Heart left ventricle (tissue), 16 donors: ENCODE data around the gene MYLK2. TPM values are rescaled to one million over a fixed set of nuclear protein-coding genes. Genes with fewer than 3 reads are reported as not detected.

Source experiments
- ATAC-seq, 4 donors: fragments of 200-7000 bp; cut with Tn5 transposase; one replicate each; pipeline ENCODE4 v1.9.1; 2020 to 2022; ENCODE audit warnings: moderate library complexity in 4 of 4, mild to moderate bottlenecking in 3 of 4, moderate number of reproducible peaks in 1 of 4
- DNase-seq, 5 donors: peaks; one replicate each; pipeline ENCODE4 v3.0.0-alpha.2; 2020
- H3K27ac ChIP-seq, 12 donors: fragments of 200-600 bp; sonication (generic) in 4 of 12; one replicate each; pipeline versions ENCODE4 v1.5.0 to v1.8.0; 2016 to 2022; ENCODE audit warnings: mild to moderate bottlenecking in 2 of 12
- H3K27me3 ChIP-seq, 9 donors: fragments of 200-600 bp; sonication (generic) in 2 of 9; one replicate each; pipeline versions ENCODE4 v1.5.1 to v1.8.0; 2016 to 2022; ENCODE audit warnings: mild to moderate bottlenecking in 3 of 9
- H3K36me3 ChIP-seq, 9 donors: fragments of 200-600 bp; sonication (generic) in 2 of 9; one replicate each; pipeline versions ENCODE4 v1.5.0 to v1.8.0; 2018 to 2022; ENCODE audit warnings: mild to moderate bottlenecking in 2 of 9
- H3K4me1 ChIP-seq, 12 donors: fragments of 200-600 bp; sonication (generic) in 4 of 12; one replicate each; pipeline versions ENCODE4 v1.5.0 to v1.8.0; 2016 to 2022; ENCODE audit warnings: mild to moderate bottlenecking in 3 of 12
- H3K4me3 ChIP-seq, 12 donors: fragments of 200-600 bp; sonication (generic) in 4 of 12; one replicate each; pipeline versions ENCODE4 v1.5.0 to v1.8.0; 2017 to 2022; ENCODE audit warnings: mild to moderate bottlenecking in 9 of 12, moderate library complexity in 4 of 12
- H3K9me3 ChIP-seq, 12 donors: fragments of 200-600 bp; sonication (generic) in 4 of 12; one replicate each; pipeline versions ENCODE4 v1.5.0 to v1.8.0; 2016 to 2022; ENCODE audit warnings: mild to moderate bottlenecking in 1 of 12
- CTCF ChIP-seq, 12 donors: fragments of 200-600 bp; sonication (generic) in 4 of 12; IDR thresholded peaks; one replicate each; pipeline versions ENCODE4 v1.5.0 to v1.8.0; 2018 to 2022; ENCODE audit warnings: antibody characterized with exemption in 12 of 12, mild to moderate bottlenecking in 5 of 12
- POLR2A ChIP-seq, 2 donors: fragments of 450-650 bp; IDR thresholded peaks; one replicate each; pipeline ENCODE4 v1.6.1; 2017; ENCODE audit warnings: antibody characterized with exemption in 2 of 2, mild to moderate bottlenecking in 2 of 2, moderate library complexity in 2 of 2
- WGBS, 4 donors: extraction: QIAGEN DNeasy Blood & Tissue Kit in 2 of 4; methylation state at CpG; one replicate each; pipeline versions ENCODE4 v1.1.5 to v1.1.7; 2013 to 2018; 5-methylcytosine and 5-hydroxymethylcytosine counted together
- intact Hi-C, 10 donors: fragments of 100-400 bp; cut with DNase I; formaldehyde crosslinking; loops; one replicate each; pipeline versions ENCODE4 v1.11.1 to v1.14.2; 2022
- polyA plus RNA-seq, 2 donors: library from polyadenylated mRNA; stranded (reverse); fragments of 200-250 nt; gene quantifications; one replicate each; pipeline ENCODE4 v1.2.3, GENCODE V29; 2013
- total RNA-seq, 9 donors: library from RNA; depleted of rRNA in 2 of 9; stranded (reverse); fragments of >200 nt in 2 of 9; fragmentation: NEBNext Ultra II Directional in 3 of 9; extraction: Animal tissue kit (Norgen Biotek cat#: 25700) in 3 of 9; gene quantifications; one replicate each; pipeline versions ENCODE4 v1.1.0 to v1.2.4, GENCODE V29; 2016 to 2023
- donor health status: ischemic (EF 13 %, LVEDD 7.1; RV severe dilation, severe dysfunction).
- donor health status: healthy with polysubstance abuse.
- donor health status: DM: no; HTN: yes; CAD: no.
- donor health status: DM: no; HTN: no; CAD: no.
- donor health status: ischemic (EF 25% LVEDD 6.9; RV normal size, moderate dysfunction).
- donor health status: ischemic (EF 25% LVEDD 5.7; RV mildly dilated, moderate dysfunction).
- donor health status: healthy.
- donor health status: DM: yes; HTN: yes; CAD: no.
- donor health status: ischemic (EF 35%, LVEDD 5.7; RV mildly dilated, moderate dysfunction).
- donor health status: nonischemic (EF 11% LVEDD 7.7; RV severe dilation, severe dysfunction).
- donor health status: DM: yes; HTN: yes; CAD: no.
- donor health status: PGD.
- donor health status: ischemic (EF 29% LVEDD 5.4; RV normal size, mild dysfunction).
- donor health status: nonischemic (EF 23%, LVEDD 6.1; RV moderate dilation, normal function).

The MYLK2 gene
- total and polyA plus RNA-seq, 11 donors: 0.10 to 0.76 (median 0.17) TPM; not detected in 1

GRCh38 chr20:31859266-31859997 is 40.3 kb downstream of the MYLK2 start:
- ATAC-seq (no peak), DNase-seq (no peak)
- Histone ChIP-seq H3K9me3 (no peaks in the 10 kb centered on the region), H3K27me3 (peaks cover 0 to 35% (median 8%) of the 10 kb centered on the region in 9 donors), H3K27ac (no peak overlapping the region), H3K4me1 (peaks cover 4 to 22% (median 13%) of the 10 kb centered on the region in 12 donors), H3K4me3 (no peak overlapping the region), H3K36me3 (no peaks in the 10 kb centered on the region)
- intact Hi-C loops: loop anchor here in 3 of 10 donors (10.0 kb wide), 2 partner anchors 175 to 235 kb away; no protein-coding TSS in a partner anchor
- no peak for TF ChIP-seq CTCF (IDR thresholded peaks at IDR 0.05)
- TF ChIP-seq POLR2A (IDR thresholded peaks at IDR 0.05): no peak
- whole genome bisulfite sequencing, 4 donors: 91 to 95% (median 94%) methylated on average over 5 of the region's 5 CpGs

GRCh38 chr20:31859998-31860380 is 40.8 kb downstream of the MYLK2 start:
- Histone ChIP-seq H3K27me3 (peaks cover 0 to 34% (median 3%) of the 10 kb centered on the region in 9 donors), H3K36me3 (no peaks in the 10 kb centered on the region), H3K27ac (no peak overlapping the region), H3K4me3 (no peak overlapping the region), H3K4me1 (peaks cover 4 to 22% (median 13%) of the 10 kb centered on the region in 12 donors), H3K9me3 (no peaks in the 10 kb centered on the region)
- TF ChIP-seq POLR2A (IDR thresholded peaks at IDR 0.05): no peak
- no peak for TF ChIP-seq CTCF (IDR thresholded peaks at IDR 0.05)
- no peak for DNase-seq
- ATAC-seq: no peak
- 61 to 67% (median 65%) methylated on average over 7 of the region's 7 CpGs for WGBS, 4 donors
- intact Hi-C loops: loop anchor here in 3 of 10 donors (10.0 kb wide), 2 partner anchors 175 to 235 kb away; no protein-coding TSS in a partner anchor

GRCh38 chr20:31860390-31861134 is 41.4 kb downstream of the MYLK2 start:
- Histone ChIP-seq H3K27ac (no peak overlapping the region), H3K27me3 (peaks cover 0 to 34% (median 2%) of the 10 kb centered on the region in 9 donors), H3K36me3 (no peaks in the 10 kb centered on the region), H3K4me3 (peak overlapping the region in 11 of 12 donors; percentile 34 to 80 (median 56)), H3K4me1 (peaks cover 4 to 22% (median 13%) of the 10 kb centered on the region in 12 donors), H3K9me3 (no peaks in the 10 kb centered on the region)
- WGBS, 4 donors: 7 to 9% (median 8%) methylated on average over 15 of the region's 15 CpGs
- intact Hi-C loops: no loop called here
- peak in 2 of 5 donors; percentile 40 for DNase-seq
- ATAC-seq: peak in 3 of 4 donors; percentile 65 to 74 (median 73)
- TF ChIP-seq CTCF (IDR thresholded peaks at IDR 0.05): no peak

- Histone ChIP-seq H3K27me3 (peaks cover 0 to 34% (median 2%) of the 10 kb centered on the region in 9 donors), H3K27ac (peak overlapping the region in 1 of 12 donors; percentile 26), H3K4me1 (peaks cover 4 to 22% (median 13%) of the 10 kb centered on the region in 12 donors), H3K4me3 (peak overlapping the region; percentile 34 to 80 (median 56)), H3K36me3 (no peaks in the 10 kb centered on the region), H3K9me3 (no peaks in the 10 kb centered on the region)
- ATAC-seq (peak in 2 of 4 donors; percentile 27), DNase-seq (no peak)
- intact Hi-C loops: no loop called here
- WGBS, 4 donors: 0 to 1% (median 0%) methylated on average over 5 to 20 of the region's 20 CpGs
- TF ChIP-seq POLR2A (IDR thresholded peaks at IDR 0.05) (no peak), CTCF (IDR thresholded peaks at IDR 0.05) (no peak)
Measured at GRCh38 chr20:31861135-31861384, 41.9 kb downstream of the MYLK2 start.
